Right renal pelvis (tissue), 4 donors: ENCODE data around the gene INTS6. TPM values are rescaled to one million over a fixed set of nuclear protein-coding genes. Genes with fewer than 3 reads are reported as not detected.

Experiments used
- DNase-seq, 4 donors: peaks; one replicate each; pipeline ENCODE4 v3.0.0-alpha.2; 2013; ENCODE audit warnings: low read depth in 4 of 4, low spot score in 3 of 4, missing footprints in 1 of 4
- polyA plus RNA-seq, 4 donors: library from polyadenylated mRNA; unstranded; fragments of 120-200 nt; gene quantifications; one replicate each; pipeline ENCODE4 v1.2.1, GENCODE V29; 2013; ENCODE audit not compliant: insufficient read length in 4 of 4

Gene INTS6, protein sequence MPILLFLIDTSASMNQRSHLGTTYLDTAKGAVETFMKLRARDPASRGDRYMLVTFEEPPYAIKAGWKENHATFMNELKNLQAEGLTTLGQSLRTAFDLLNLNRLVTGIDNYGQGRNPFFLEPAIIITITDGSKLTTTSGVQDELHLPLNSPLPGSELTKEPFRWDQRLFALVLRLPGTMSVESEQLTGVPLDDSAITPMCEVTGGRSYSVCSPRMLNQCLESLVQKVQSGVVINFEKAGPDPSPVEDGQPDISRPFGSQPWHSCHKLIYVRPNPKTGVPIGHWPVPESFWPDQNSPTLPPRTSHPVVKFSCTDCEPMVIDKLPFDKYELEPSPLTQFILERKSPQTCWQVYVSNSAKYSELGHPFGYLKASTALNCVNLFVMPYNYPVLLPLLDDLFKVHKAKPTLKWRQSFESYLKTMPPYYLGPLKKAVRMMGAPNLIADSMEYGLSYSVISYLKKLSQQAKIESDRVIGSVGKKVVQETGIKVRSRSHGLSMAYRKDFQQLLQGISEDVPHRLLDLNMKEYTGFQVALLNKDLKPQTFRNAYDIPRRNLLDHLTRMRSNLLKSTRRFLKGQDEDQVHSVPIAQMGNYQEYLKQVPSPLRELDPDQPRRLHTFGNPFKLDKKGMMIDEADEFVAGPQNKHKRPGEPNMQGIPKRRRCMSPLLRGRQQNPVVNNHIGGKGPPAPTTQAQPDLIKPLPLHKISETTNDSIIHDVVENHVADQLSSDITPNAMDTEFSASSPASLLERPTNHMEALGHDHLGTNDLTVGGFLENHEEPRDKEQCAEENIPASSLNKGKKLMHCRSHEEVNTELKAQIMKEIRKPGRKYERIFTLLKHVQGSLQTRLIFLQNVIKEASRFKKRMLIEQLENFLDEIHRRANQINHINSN
- polyA plus RNA-seq = 10 to 100 TPM; 32.1 to 43.2 (median 39.3) TPM

DNA sequence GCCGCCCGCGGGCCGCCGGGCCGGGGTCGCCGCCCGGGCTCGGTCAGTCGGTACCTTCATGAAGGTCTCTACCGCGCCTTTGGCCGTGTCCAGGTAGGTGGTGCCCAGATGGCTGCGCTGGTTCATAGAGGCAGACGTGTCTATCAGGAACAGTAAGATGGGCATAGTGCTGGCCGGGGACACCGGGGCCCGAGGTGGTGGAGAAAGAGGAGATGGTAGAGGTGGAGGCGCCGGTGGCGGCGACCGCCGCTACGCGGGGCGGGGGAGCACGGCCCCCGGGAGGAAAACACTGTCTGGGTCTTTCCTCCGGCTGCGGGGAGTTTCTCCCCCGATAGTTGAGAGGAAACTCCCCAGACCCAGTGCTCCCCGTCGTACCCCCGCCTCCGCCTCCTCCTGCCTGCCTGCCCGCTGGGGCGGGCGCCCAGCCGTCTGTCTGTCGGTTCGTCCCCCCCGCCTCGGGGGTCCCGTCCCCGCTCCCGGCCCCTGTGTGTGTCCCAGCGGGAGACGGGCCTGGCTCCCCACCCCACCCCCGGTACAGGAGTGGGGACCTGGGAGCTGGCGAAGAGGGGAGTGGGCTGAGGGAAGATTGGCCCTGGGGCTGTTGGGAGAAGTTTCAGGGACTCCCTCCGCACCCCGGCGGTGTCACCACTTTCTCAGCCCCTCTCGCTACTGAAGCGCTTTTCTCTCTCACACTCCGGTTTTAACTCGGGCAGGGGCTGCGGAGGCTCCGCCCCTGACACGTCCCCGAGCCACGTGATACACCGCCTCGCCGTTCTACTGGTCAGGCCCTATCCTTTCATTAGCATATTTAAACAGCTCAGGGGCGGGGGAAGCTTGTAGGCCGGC, at the start of gene INTS6:
INTS6 (minus strand) TSS at position 676 of the 846 bp plus-strand sequence; CDS start at position 165, 511 bp downstream.
- DNase-seq = peak; percentile 47 to 98 (median 98)

DNA sequence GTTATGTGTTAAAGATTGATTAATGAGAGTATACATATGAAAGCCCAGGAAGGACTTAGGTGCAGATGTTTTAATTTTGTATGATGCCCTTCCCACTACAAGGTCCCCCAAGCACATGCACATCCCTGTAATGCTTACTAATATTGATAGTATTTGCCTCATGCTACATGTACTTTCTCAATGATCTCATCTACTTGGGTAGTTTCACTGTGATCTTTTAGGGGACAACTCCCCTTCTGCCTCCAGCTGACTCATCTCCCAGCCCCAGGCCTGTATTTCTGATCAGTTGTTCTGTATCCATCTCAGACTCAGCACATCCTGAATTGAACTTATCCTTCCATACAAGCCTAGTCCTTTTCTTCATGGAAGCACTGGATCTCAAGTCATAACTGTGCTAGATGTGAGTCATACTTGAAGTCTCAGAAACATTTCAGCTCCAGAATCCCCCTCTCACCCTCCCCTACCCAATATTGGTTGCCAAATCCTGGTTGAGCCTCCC, 49.4 kb upstream of the INTS6 start:
- DNase-seq = no peak

DNA sequence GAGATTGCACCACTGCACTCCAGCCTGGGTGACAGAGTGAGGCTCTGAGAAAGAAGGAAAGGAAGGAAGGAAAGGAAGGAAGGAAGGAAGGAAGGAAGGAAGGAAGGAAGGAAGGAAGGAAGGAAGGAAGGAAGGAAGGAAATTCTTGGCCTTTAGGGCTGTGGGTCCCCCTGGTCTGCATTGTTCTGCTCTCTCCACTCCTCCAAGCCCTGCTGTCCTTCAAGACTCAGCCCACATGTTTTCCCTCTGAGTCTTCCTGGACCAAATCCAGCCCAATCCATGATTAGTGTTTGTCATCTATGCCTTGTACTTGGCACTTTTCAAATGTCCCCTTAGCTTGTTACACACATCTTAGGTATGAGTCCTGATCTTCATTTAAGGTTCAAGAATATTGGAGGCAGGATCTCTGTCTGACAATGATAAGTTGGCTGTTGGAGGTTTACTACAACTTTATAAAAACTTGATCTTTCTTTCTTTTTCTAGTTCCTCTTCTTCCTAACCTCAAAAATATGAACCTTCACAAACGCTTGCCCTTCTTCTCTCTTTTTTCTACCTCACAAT, 48.8 kb upstream of the INTS6 start:
- DNase-seq = no peak

DNA sequence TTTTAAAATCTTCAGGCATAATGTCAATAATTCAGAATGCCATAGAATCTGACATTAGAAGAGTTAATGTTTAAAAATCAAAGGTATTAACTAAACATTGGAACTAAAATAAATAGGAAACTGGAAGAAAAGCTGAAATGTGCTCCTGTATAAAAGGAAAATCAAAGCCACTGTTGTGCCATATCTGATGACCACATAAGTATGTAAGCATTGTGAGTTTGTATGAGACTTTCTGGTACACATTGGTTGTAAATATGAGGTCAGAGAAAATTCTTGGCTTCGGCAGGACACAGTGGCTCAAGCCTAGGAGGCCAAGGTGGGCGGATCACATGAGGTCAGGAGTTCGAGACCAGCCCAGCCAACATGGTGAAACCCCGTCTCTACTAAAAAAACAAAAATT, 48.3 kb upstream of the INTS6 start:
- DNase-seq = no peak

DNA sequence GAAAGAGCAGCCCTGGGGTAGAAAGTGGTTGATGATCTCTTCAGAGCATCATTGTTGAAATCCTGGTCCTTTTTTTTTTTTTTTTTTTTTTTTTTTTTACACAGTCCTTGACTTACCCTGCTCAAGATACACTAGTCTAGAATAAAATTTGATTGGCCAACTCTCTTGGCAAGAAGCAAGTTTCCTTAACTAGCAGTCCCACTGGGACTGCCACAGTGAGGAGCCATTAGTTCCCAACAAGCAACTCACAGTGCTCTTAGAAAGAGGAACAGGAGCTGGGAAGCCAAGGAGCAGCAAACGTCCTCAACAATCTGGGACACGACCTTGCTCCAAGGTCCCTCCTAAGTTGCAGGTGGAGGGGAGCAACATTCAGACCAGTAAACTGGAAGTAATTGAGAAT, 47.9 kb upstream of the INTS6 start:
- DNase-seq = no peak

DNA sequence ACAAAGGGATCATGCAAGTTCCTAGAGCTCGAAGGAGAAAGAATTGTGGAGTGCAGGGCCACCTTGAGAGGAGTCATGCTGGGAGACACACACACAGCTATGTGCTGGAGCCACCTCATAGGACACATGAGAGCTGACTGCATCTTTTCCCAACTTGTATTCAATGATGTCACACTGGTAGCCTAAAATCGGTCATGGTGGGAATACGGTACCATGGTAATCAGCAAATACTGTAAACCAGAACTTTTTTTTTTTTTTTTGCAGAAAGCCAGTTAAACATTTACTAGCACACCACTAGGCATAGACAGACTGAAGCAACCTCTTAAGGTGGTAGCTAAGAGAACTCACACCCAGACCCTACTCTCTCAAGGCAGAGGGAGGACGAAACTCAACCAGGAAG, 47.0 kb upstream of the INTS6 start:
- no peak for DNase-seq

DNA sequence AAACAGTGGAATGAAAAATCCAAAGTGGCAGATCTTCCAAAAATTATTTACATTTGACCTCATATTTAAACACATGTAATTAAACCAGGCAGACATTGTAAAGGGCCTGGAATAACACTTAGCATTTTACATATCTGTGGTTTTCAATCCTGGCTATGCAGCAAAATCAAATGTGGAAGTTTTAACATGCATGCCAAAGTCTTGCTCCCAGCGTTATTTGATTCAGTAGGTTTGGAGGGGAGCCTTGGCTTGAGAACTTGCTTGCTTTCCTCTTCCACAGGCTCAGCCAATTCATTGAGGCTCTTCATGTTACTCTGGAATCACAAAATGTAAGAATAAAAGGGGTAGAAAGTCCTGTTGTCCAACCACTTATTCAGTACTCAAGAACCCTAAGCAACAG, 42.5 kb upstream of the INTS6 start:
- no peak for DNase-seq

DNA sequence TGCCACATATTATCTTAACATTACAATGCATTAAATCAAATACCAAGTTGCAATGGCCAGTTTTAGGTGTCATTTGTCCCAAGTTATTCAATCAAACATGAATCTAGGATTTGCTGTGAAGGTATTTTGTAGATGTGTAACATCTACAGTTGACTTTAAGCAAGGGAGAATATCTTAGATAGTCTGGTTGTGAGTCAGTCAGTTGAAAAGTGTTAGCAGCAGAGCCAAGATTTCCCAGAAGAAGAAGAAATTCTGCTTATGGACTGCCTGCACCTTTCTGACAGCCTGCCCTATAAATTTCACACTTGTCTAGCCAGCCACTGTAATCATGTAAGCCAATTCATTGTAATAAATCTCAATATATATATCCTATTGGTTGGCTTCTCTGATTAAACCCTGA, 41.3 kb upstream of the INTS6 start:
- DNase-seq = no peak

DNA sequence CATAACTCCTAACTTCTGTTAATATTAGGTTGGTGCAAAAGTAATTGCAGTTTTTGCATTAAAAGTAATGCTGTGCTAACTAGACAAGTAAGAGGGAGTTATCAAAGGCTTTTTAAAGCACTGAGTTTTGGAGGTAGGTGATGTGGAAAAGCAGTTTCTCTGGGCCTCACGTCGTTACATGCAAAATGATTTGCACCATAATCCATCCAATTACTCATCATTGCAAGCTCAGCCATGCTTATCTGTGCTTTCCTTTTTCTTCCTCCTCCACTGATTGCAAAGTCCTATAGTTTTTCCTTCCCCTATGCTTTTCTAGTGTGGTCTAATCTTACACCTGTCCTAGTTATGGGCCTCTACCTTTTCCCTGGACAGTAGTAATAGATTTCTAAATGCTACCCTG, 35.4 kb upstream of the INTS6 start:
- DNase-seq = no peak

DNA sequence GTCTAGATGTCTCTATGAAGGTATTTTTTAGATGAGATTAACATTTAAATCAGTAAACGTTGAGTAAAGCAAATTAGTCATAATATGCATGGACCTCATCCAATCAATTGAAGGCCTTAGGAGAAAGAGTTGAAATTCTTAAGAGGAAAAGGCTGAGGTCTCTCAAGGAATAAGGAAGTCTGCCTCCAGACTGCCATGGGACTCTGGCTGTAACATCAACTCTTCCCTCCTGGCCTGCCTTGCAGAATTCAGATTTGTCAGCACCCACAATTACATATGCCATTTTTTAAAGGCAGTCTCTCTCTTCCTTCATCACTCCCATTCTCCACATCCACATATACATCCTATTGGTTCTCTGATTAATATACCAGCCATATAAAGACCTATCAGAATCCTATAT, 28.8 kb upstream of the INTS6 start:
- no peak for DNase-seq

DNA sequence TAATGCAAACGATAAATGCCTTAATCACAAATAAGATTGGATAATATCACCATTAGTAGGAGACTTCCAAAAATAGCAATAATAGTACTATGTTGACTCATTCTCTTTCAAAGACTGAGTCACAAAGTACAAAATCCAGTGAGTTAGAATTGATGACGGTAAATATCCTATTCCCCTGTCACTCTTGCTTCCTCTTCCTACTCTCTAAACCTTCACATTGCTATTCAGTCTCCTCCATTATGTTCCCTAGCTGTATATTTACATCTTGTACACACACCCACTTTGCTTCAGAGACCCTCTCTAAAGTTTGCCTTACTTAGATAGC, 26.3 kb upstream of the INTS6 start:
- no peak for DNase-seq

DNA sequence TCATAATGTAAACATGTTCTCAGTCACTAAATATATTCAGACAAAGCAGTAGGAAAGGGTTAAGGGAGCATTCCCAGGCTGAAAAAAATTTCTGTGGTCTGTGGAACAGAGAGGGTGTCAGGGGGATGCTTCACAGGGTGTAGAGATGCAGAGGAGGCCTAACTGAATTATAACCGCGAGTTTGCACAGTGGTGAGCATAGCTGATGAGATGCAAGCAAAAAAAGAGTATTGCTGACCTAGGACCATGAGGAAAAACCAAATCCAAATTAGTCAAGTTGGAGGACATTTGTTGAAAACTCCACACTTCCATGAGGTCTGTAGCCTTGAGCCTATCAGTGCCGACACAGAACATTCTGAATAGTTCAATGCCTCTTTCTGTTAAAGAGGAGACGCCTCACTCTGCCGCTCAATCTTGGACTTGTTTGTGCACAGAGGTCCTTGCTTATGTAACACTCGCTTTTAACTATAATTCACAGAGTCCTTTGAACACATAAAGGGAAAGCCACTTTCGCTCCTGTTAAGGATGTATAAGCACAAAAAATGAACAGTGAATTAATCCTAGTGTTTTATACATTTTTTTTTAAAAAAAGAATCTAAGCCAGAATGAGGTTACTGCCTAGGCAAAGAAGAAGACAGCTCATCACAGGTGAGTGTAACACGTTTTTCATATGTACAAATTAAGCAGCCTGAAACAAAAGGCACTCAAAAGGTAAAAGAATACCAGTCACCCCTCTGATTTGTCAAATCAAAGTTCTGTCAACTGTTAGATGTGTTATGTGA, 25.8 kb upstream of the INTS6 start:
- no peak for DNase-seq

DNA sequence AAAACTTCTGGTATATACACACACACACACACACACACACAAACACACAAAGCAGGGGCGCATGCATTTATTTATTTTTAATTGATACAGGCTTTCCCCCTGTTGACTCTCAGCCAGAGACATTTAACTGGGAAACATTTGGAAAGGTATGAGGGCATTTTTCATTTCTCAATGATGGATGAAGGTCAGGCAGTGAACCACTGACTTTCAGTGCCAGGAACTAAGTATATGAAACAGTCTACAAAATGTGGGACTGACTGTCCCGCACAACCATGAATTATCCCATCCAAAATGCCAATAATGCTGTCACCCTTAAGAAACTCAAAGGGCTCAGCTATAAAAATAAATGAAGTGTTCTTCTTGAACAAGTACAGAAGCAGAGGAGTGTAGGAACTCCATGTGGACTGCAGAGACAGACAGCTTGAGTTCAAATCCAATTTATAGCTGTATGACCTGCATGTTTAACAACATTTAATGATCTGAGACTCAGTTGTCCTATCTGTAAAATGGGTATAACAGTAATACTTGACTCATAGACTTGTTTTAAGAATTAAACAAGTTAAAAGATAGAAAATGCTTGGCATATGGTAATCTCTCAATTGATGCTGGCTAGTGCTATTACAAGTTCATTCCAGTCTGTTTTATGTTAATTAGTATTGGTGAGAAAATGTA, 25.0 kb upstream of the INTS6 start:
- no peak for DNase-seq

DNA sequence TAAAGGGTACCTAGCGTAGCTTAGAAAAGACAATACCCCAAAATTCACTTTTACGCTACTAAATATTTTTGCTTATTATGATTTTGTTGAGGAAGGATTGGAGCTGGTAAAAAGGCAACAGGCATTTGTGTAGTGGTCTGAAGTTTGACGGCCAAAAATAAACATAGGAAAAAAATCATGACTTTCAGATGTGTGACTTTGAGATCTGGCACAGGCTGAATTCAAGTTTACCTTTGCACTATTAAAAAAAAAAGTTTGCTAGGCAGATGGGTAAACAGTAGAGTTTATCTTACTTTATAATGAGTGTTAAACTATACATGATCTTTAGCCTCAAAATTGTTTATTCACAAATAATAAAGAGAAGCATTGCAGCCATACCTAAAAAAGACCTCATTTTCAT, 24.3 kb upstream of the INTS6 start:
- DNase-seq = no peak

DNA sequence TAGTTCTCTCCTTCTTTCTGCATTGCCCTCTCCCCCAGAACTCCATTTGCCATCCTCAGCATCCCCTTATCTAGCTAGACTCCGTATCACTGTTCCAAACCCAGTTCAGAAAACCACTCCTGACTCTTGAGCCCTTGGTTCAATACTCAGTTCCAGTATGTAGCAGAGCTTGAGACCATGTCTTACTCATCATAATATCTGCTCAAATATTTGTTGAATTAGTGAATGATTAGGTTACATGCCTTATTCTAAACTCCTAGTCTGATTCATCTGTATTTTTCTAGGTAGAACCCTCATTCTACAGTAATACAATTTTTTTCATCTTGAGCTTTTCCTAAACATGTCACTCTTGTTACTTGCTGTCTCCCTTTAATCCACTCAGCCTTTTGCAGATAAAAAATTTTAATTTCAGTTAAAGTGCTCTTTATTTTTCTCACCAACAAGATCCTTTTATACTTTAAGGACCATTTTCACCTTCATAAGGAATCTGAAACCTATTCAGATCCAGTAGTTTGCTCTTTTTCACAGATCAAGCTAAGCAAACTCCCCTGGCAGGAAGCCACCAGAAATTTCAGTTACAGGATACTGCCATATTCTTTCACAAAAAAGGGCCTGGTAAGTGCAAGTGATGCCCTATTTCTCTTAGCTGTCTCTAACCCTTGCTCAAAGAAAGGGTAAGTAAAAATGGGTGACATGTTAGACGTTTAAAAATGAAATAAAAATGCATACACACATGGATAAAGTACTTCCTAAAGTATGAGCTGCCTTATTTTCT, 23.1 kb upstream of the INTS6 start:
- DNase-seq = no peak

DNA sequence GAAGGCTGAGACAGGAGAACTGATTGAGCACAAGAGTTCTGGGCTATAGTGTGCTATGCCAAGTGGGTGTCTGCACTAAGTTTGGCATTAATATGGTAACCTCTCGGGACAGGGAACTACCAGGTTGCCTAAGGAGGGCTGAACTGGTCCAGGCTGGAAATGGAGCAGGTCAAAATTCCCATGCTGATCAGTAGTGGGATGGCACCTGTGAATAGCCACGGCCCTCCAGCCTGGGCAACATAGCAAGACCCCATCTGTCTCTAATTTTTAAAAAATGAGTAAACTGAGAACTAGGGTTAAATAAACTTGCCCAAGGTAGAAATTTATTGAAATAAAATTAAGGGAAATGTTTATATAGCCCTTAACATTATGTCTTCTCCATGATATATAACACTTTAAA, 17.0 kb upstream of the INTS6 start:
- DNase-seq = no peak

DNA sequence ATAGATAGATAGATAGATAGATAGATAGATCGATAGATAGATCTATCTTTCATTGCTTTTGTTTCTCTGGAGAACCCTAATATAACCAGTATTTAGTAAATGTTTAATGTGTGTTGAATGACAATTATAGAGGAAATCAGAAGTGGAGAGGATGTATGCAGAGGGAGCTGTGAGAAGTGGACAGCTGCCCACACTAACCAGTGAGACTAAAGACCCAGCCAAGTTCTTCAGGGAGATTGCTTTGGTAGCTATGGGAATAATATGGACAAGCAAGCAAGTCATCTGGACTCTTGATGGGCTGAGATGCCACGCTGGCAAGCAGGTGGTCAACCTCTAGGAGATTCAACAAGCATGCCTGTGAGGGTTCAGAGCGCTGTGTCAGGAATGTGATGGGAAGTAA, 14.9 kb upstream of the INTS6 start:
- DNase-seq = no peak

DNA sequence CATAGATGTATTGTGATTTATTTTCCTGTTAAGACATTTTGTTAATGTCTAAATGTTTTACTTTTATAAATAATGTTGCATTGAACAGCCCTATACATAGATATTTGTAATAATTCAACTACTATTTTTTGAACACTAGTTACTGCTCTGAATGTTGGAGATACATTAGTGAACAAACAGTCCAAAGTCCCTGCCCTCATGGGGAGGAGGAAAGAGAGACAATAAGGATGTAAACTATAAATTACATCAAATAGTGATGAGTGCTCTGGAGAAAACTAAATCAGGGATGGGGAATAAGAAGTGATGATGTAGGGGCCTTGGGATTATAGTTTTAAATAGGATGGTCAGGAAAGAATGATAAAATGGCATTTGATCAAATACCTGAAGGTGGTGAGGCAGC, 12.3 kb upstream of the INTS6 start:
- DNase-seq = no peak
